Measurements from ENCODE around the gene ADAT1.

The ADAT1 gene

DNA sequence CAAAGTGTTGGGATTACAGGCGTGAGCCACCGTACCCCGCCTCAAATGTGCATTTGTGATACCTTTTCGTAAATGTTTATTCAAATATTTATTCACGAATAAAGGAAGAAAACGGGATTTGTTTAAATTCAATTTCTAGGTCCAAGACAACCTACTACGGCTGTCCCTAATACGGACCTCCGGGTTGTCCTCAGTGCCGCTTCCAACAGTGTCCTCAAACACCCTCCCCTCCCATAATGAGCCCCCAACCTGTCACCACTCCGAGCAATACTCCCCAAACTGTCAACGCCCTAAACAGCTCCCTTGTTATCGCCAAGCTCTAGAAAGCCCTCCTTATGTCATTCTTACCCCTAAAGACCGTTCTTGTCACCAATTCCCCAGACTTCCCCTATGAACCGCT is 57.4 kb downstream of the ADAT1 start:
- peak overlapping the region; percentile 68 to 97 for H3K4me3 ChIP-seq (ENCODE audit: low read depth in 1 of 2, low read length in 1 of 2)
- peak overlapping the region; percentile 85 for H3K27ac ChIP-seq
- peaks cover 34% of the 10 kb centered on the region for H3K36me3 ChIP-seq
- H3K9me3 ChIP-seq, result no peaks in the 10 kb centered on the region
- TF ChIP-seq, protein P1, sequence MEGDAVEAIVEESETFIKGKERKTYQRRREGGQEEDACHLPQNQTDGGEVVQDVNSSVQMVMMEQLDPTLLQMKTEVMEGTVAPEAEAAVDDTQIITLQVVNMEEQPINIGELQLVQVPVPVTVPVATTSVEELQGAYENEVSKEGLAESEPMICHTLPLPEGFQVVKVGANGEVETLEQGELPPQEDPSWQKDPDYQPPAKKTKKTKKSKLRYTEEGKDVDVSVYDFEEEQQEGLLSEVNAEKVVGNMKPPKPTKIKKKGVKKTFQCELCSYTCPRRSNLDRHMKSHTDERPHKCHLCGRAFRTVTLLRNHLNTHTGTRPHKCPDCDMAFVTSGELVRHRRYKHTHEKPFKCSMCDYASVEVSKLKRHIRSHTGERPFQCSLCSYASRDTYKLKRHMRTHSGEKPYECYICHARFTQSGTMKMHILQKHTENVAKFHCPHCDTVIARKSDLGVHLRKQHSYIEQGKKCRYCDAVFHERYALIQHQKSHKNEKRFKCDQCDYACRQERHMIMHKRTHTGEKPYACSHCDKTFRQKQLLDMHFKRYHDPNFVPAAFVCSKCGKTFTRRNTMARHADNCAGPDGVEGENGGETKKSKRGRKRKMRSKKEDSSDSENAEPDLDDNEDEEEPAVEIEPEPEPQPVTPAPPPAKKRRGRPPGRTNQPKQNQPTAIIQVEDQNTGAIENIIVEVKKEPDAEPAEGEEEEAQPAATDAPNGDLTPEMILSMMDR (IDR thresholded peaks at IDR 0.05), result no peak
- H3K27me3 ChIP-seq, result peaks cover 30% of the 10 kb centered on the region
- peaks cover 49 to 55% of the 10 kb centered on the region in 2 experiments for H3K4me1 ChIP-seq (ENCODE audit: control insufficient read depth in 1 of 2, insufficient read depth in 1 of 2, low read depth in 1 of 2, low read length in 1 of 2)

DNA sequence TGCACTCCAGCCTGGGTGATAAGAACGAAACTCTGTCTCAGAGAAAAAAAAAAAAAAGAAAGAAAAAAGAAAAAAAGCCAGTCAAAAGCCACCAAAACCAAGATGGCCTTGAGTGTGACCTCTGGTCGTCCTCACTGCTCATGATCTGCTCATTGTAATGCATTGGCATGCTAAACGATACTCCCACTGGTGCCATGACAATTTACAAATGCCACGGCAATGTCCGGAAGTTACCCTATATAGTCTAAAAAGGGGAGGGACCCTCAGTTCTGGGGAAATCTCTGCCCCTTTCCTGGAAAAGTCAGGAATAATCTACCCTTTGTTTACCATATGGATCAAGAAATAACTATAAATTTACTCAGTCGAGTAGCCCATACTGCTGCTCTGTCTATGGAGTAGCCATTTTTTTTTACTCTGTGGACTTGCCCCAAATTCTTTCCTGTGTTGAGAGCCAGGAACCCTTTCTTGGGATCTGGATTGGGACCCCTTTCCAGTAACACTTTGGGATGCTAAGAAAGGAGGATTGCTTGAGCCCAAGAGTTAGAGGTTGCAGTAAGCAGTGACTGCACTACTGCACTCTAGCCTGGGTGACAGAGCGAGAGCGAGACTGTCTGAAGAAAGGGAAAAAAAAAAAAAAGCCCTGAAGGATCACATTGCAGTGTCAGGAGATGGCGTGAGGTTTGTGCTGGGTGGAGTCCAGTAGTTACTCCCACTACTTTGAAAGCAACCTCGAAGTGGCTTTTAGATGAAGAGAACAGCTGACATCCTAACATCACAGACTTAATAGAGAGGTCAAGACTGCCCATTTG is 63.3 kb downstream of the ADAT1 start:
- Histone ChIP-seq H3K27ac (no peak overlapping the region), H3K36me3 (no peaks in the 10 kb centered on the region), H3K4me3 (ENCODE audit: low read depth in 1 of 2, low read length in 1 of 2) (no peak overlapping the region), H3K9me3 (no peaks in the 10 kb centered on the region), H3K27me3 (peaks cover 66% of the 10 kb centered on the region), H3K4me1 (ENCODE audit: control insufficient read depth in 1 of 2, insufficient read depth in 1 of 2, low read depth in 1 of 2, low read length in 1 of 2) (peaks cover 17 to 18% of the 10 kb centered on the region in 2 experiments)
- TF ChIP-seq, protein P1 (IDR thresholded peaks at IDR 0.05), result no peak

DNA sequence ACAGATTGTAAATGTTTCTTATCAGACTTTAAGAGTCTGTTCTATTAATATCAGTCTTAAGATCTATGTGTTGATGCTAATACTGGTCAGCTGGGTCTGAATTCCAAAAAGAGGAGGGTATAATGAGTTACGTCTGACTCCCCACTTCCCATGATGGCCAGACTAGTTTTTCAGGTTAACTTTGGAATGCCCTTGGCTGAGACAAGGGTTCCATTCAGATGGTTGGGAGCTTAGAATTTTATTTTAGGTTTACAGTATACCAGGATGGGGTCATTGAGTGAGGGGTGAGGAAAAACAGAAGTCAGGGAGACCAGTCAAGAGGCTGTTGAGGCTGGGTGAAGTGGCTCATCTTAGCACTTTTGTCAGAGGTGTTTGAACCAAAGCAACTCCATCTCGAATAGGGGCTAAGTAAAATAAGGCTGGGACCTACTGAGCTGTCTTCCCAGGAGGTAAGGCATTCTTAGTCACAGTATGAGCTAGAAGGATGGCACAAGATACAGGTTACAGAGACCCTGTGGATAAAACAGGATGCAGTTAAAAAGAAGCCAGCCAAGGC is 64.2 kb downstream of the ADAT1 start:
- peaks cover 16 to 17% of the 10 kb centered on the region in 2 experiments for H3K4me1 ChIP-seq (ENCODE audit: control insufficient read depth in 1 of 2, insufficient read depth in 1 of 2, low read depth in 1 of 2, low read length in 1 of 2)
- H3K27me3 ChIP-seq, result peaks cover 69% of the 10 kb centered on the region
- no peak overlapping the region for H3K27ac ChIP-seq
- H3K36me3 ChIP-seq, result no peaks in the 10 kb centered on the region
- H3K9me3 ChIP-seq, result no peaks in the 10 kb centered on the region
- H3K4me3 ChIP-seq (ENCODE audit: low read depth in 1 of 2, low read length in 1 of 2), result no peak overlapping the region
- TF ChIP-seq, protein P1 (IDR thresholded peaks at IDR 0.05), result no peak

DNA sequence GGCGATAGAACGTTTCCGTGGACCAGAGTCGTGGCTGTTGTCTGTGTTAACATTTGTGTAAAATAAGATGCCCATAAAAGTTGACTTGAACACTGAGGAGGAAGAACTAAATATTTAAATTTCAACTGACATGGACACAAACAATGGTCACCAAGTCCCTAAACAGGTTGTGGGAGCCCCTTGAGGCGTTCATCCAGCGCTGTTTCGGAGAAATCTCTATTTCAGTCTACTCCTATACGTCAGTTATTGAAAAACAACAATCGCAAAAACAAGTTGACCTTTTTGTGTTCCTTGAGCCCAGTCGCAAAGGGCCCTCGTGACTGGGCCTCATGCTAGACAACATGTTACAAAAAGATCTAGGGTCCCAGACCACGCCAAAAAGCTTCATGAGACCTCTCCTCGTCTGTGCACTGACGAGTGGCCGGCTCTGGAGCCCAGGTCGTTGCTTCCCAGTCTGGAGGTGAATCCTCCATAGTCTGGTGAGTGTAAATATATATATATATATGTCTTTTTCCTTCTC is 66.6 kb downstream of the ADAT1 start:
- TF ChIP-seq, protein P1 (IDR thresholded peaks at IDR 0.05), result no peak
- peak overlapping the region; percentile 78 to 89 for H3K4me3 ChIP-seq (ENCODE audit: low read depth in 1 of 2, low read length in 1 of 2)
- H3K4me1 ChIP-seq (ENCODE audit: control insufficient read depth in 1 of 2, insufficient read depth in 1 of 2, low read depth in 1 of 2, low read length in 1 of 2), result peaks cover 16 to 17% of the 10 kb centered on the region in 2 experiments
- H3K27me3 ChIP-seq, result peaks cover 62% of the 10 kb centered on the region
- no peaks in the 10 kb centered on the region for H3K36me3 ChIP-seq
- H3K27ac ChIP-seq, result peak overlapping the region; percentile 58
- no peaks in the 10 kb centered on the region for H3K9me3 ChIP-seq

DNA sequence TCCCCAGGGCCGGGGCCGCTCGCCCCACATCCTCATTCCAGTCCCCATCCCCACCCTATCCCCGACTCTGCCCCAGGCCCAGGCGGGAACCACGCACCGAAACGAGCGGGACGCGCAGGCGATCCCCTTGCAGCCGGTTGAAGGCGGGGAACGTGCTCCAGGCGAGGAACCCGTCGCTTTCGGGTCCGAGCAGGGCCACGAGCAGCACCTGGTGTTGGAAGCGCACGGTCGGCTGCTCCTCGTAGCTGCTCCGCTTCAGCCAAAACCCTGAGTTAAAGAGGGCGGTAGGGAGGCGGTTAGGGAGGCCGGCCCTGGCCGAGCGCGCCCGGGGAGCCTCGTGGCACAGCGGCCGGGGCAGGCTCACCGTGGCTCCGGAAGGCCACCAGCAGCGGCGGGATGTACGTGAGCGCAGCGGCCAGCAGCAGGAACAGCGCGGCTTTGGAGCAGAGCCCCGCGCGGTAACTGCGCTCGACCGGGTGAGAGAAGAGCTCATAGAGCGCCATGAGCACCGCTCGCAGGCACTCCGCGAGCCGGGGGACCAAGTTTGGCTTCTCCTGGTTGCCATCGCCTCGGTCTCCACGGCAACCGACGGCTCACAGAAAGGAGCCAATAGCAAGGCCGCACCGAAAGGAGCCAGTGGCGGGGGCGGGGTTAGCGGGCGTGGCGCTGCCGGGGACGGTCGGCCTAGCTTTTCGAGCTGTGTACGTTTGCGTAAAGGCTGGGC is 67.2 kb downstream of the ADAT1 start, which contains the start of gene TMEM231:
Gene TMEM231, minus strand, starts transcription at position 546 of the 724 bp plus-strand sequence. Its CDS starts 43 bp downstream, at position 503.
- Histone ChIP-seq H3K4me1 (ENCODE audit: control insufficient read depth in 1 of 2, insufficient read depth in 1 of 2, low read depth in 1 of 2, low read length in 1 of 2) (peaks cover 16 to 17% of the 10 kb centered on the region in 2 experiments), H3K36me3 (no peaks in the 10 kb centered on the region), H3K27me3 (peaks cover 61% of the 10 kb centered on the region), H3K4me3 (ENCODE audit: low read depth in 1 of 2, low read length in 1 of 2) (peak within 1 kb of the TSS; percentile 78 to 89), H3K27ac (peak within 1 kb of the TSS; percentile 58), H3K9me3 (no peaks in the 10 kb centered on the region)
- TF ChIP-seq, protein P1 (IDR thresholded peaks at IDR 0.05), result peak; percentile 18
